Progenitor cell of endocrine pancreas (in vitro differentiated cells): ENCODE data around the gene UROC1. TPM values are rescaled to one million over a fixed set of nuclear protein-coding genes. Genes with fewer than 3 reads are reported as not detected.

Source experiments
- DNase-seq: peaks from one replicate; pipeline ENCODE4 v3.0.0; 2021; ENCODE audit warnings: low spot score; ENCODE audit not compliant: unreplicated experiment
- H3K27ac Mint-ChIP-seq: 2 replicates; pipeline ENCODE4 v1.8.0; 2021; ENCODE audit warnings: mild to moderate bottlenecking, moderate library complexity, mixed read lengths
- H3K27me3 Mint-ChIP-seq: 2 replicates; pipeline ENCODE4 v1.8.0; 2021; ENCODE audit warnings: mixed read lengths
- H3K36me3 Mint-ChIP-seq: 2 replicates; pipeline ENCODE4 v1.8.0; 2022; ENCODE audit warnings: mixed read lengths; ENCODE audit not compliant: insufficient read depth
- H3K4me1 Mint-ChIP-seq: 2 replicates; pipeline ENCODE4 v1.8.0; 2021; ENCODE audit warnings: low read depth, mixed read lengths
- H3K4me3 Mint-ChIP-seq: 2 replicates; pipeline ENCODE4 v1.8.0; 2021; ENCODE audit warnings: low read depth, mild to moderate bottlenecking, moderate library complexity, mixed read lengths
- H3K9me3 Mint-ChIP-seq: 2 replicates; pipeline ENCODE4 v1.8.0; 2021; ENCODE audit warnings: low read depth, mixed read lengths
- long read RNA-seq: library from polyadenylated mRNA; unstranded; transcript quantifications from one replicate; pipeline ENCODE4 v2.0.0, GENCODE V29; 2020
- total RNA-seq: library from RNA; stranded (reverse); gene quantifications from 2 replicates; pipeline ENCODE4 v1.2.1, GENCODE V29; 2021
- TF ChIP-seq, protein P1 (sequence below): fragments of 200-600 bp; sonication (generic); IDR thresholded peaks from one replicate; pipeline ENCODE4 v1.5.0; 2021; ENCODE audit warnings: antibody characterized with exemption, mild to moderate bottlenecking; ENCODE audit not compliant: unreplicated experiment

Gene UROC1
- not detected in 2 replicates for total RNA-seq
- long read RNA-seq, result 0 reads

DNA sequence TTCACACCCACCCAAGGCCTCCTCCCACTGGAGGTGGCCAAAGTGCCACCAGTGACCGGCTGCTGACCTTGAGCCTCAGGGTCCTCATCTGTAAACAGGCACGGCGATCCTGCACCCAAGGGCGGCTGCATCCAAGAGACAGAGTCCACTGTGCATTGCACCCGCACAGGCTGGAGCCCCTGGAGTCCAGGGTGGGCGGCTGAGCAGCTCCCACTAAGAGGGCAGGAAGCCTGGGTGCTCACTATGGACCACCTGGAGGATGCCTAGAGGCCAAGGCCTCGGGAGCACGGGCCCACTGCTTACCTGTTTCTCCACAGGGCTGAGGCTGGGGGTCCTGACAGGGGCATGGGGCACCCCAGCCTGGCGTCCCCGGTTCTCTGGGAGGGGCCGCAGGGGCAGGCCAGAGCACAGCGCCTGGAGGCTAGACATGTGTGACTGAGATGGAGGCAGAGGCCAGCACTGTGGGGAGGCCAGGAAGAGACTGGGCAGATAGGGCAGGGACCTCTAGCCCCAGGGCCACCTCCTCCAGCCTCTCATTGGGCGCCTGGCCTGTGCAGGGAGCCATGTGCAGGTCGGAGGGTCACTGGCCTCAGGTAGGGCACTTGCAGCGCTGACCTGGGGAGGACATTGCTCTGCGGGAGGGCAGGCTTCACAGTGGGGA, at the start of gene UROC1:
Gene UROC1, minus strand, starts transcription at position 483 of the 661 bp plus-strand sequence. Its CDS starts 54 bp downstream, at position 429.
- H3K27ac Mint-ChIP-seq, result no peak within 1 kb of the TSS
- H3K27me3 Mint-ChIP-seq, result peaks cover 11% of the 10 kb centered on the region
- no peaks in the 10 kb centered on the region for H3K36me3 Mint-ChIP-seq
- H3K4me1 Mint-ChIP-seq, result no peaks in the 10 kb centered on the region
- H3K9me3 Mint-ChIP-seq, result no peaks in the 10 kb centered on the region
- no peak within 1 kb of the TSS for H3K4me3 Mint-ChIP-seq
- no peak for DNase-seq
- TF ChIP-seq, protein P1, sequence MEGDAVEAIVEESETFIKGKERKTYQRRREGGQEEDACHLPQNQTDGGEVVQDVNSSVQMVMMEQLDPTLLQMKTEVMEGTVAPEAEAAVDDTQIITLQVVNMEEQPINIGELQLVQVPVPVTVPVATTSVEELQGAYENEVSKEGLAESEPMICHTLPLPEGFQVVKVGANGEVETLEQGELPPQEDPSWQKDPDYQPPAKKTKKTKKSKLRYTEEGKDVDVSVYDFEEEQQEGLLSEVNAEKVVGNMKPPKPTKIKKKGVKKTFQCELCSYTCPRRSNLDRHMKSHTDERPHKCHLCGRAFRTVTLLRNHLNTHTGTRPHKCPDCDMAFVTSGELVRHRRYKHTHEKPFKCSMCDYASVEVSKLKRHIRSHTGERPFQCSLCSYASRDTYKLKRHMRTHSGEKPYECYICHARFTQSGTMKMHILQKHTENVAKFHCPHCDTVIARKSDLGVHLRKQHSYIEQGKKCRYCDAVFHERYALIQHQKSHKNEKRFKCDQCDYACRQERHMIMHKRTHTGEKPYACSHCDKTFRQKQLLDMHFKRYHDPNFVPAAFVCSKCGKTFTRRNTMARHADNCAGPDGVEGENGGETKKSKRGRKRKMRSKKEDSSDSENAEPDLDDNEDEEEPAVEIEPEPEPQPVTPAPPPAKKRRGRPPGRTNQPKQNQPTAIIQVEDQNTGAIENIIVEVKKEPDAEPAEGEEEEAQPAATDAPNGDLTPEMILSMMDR, result no peak

DNA sequence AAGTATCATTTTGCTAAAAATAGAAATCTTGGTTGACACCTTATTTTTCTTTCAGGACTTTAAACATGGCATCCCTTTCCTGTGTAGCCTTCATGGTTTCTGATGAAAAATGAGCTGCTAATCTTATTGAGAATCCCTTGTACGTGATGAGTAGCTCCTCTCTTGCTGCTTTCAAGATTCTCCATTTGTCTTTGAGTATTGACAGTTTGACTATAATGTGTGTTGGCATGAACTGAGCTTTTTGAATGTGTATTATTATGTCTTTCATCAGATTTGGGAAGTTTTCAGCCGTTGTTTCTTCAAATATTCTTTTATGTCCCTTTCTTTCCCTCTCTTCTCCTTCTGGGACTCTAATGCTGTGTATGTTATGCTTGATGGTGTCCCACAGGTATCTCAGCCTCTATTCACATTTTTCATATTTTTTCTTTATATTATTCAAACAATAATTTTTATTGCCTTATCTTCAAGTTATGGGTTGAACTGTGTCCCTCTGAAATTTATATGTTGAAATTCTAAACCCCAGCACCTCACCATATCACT, 45.2 kb upstream of the UROC1 start:
- no peak for DNase-seq
- TF ChIP-seq, protein P1, result no peak
- H3K9me3 Mint-ChIP-seq, result peaks cover 10% of the 10 kb centered on the region
- H3K4me3 Mint-ChIP-seq, result no peak overlapping the region
- H3K27ac Mint-ChIP-seq, result no peak overlapping the region
- H3K27me3 Mint-ChIP-seq, result no peaks in the 10 kb centered on the region
- H3K36me3 Mint-ChIP-seq, result peaks cover 2% of the 10 kb centered on the region
- no peaks in the 10 kb centered on the region for H3K4me1 Mint-ChIP-seq

DNA sequence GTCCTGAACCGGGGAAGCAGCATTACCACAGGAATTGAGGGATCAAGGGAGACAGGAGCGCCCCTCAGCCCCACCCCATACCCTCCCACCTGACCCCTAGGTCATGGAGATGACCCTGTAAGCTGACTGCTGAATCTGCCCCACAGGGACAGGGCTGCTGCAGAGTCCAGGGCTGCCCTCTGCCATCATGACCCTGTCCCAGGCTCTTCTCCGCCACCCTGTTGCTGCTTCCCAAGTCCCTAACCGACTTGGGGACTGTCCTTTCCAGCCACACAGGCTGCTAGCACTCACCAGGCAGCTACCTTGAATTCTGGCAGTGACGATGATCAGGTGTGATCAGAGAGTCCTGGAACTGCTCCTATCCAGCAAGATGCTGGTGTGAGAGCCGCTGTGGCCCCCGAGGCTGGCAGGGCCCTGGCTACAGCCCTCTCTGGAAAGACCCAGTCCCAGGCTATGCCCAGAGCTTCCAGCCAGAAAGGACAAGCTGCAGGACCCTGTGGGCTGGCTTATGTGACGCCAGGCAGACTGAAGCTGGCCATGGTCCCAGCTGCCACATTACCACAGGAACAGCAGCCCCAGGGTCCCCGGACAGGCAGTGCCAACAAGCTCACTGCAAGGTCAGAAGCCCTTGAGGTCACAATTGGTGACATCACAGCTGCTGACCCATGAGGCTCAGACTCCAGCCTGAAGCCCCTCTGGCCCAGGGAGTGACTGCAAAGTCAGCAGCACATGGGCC, 40.9 kb upstream of the UROC1 start, which contains the start of gene C3orf22:
Gene C3orf22, minus strand, starts transcription at position 597 of the 736 bp plus-strand sequence. CDS start 5,542 bp downstream, outside the sequence.
- TF ChIP-seq, protein P1, result no peak
- Mint-ChIP-seq H3K27me3 (peaks cover 2% of the 10 kb centered on the region), H3K27ac (no peak within 1 kb of the TSS), H3K4me3 (no peak within 1 kb of the TSS), H3K4me1 (no peaks in the 10 kb centered on the region), H3K36me3 (peaks cover 2% of the 10 kb centered on the region), H3K9me3 (peaks cover 10% of the 10 kb centered on the region)
- peak; percentile 6 for DNase-seq

DNA sequence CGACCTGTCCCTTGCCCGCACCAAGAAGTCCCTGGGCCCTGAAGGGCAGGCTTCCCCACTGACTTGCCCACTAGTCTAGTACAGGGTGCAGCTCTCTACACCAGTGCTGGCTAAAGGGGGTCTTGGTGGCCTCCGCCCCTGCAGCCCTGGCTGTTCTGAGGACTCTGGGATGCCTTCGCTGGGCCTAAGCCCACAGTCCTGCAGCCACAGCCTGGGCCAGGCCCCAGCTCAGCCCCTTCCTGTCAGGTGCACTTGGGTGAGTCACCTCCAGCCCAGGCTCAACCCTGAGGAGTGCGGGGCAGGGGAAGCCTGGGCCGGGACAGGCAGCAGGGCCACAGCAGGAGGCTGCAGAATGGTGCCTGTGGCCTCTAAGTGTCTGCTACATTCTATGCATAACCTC, 40.2 kb upstream of the UROC1 start:
- peaks cover under 1% of the 10 kb centered on the region for H3K36me3 Mint-ChIP-seq
- H3K27me3 Mint-ChIP-seq, result peaks cover 3% of the 10 kb centered on the region
- TF ChIP-seq, protein P1, result no peak
- peaks cover 8% of the 10 kb centered on the region for H3K9me3 Mint-ChIP-seq
- no peaks in the 10 kb centered on the region for H3K4me1 Mint-ChIP-seq
- DNase-seq, result peak; percentile 7
- no peak overlapping the region for H3K4me3 Mint-ChIP-seq
- H3K27ac Mint-ChIP-seq, result no peak overlapping the region

DNA sequence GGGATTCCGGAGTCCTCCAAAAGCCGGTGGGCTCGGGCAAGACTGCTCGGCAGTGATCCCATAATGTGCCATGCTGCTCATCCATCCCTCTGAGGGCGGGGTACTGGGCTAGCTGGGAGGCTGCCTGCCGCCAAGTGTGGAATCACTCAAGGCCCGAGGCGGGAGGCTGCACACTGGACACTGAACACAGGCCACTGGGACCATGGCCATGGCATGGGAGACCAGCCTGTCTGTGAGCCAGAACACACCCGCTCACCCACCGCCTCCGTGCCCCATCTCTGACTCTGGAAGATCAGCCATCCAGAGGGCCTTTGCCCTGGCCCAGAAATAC, 39.8 kb upstream of the UROC1 start:
- H3K27me3 Mint-ChIP-seq, result peaks cover 3% of the 10 kb centered on the region
- DNase-seq, result peak; percentile 5
- TF ChIP-seq, protein P1, result no peak
- H3K4me3 Mint-ChIP-seq, result no peak overlapping the region
- no peaks in the 10 kb centered on the region for H3K36me3 Mint-ChIP-seq
- no peaks in the 10 kb centered on the region for H3K4me1 Mint-ChIP-seq
- no peak overlapping the region for H3K27ac Mint-ChIP-seq
- H3K9me3 Mint-ChIP-seq, result peaks cover 6% of the 10 kb centered on the region
